Measurements from ENCODE around the gene BCAS1.

BCAS1 gene

DNA sequence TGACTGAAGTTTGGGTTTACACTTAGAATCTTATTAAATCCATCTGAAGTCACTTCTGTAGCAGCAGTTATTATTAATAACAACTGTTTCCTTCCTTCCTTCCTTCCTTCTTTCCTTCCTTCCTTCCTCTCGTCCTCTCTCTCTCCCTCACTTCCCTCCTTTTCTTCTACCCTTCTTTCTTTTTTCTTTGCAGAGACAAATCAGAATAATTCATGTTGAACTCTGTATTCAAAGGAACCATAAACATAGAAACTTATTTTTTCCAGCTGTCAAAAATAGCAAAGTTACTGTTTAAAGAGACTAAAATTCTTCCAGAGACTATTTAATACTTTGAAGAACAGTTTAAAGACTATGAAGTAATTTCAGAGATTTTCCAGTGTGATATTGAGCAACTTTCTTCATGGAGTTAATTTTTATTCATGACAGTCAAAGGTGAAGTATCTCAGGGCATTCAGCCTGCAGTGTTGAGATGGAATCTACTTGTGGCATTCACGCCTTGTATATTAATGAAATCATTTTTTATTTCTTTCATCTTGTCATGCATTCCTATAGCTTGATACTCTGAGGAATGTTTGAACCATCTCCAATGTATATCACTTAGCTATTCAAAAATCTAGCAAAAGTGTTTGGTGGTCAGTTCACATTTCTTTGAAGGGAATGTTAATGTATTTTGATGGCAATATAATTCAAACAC lies 109.7 kb downstream of the BCAS1 start:
- Histone ChIP-seq H3K27me3 (ENCODE audit: insufficient read depth, low read length) (no peaks in the 10 kb centered on the region), H3K4me1 (ENCODE audit: insufficient read depth, low read length) (peaks cover 12% of the 10 kb centered on the region), H3K9me3 (ENCODE audit: low read length) (no peaks in the 10 kb centered on the region), H3K36me3 (ENCODE audit: insufficient read depth, low read length) (no peaks in the 10 kb centered on the region), H2AFZ (ENCODE audit: low read depth, low read length) (no peak overlapping the region), H3K4me3 (ENCODE audit: low read length) (no peak overlapping the region)

DNA sequence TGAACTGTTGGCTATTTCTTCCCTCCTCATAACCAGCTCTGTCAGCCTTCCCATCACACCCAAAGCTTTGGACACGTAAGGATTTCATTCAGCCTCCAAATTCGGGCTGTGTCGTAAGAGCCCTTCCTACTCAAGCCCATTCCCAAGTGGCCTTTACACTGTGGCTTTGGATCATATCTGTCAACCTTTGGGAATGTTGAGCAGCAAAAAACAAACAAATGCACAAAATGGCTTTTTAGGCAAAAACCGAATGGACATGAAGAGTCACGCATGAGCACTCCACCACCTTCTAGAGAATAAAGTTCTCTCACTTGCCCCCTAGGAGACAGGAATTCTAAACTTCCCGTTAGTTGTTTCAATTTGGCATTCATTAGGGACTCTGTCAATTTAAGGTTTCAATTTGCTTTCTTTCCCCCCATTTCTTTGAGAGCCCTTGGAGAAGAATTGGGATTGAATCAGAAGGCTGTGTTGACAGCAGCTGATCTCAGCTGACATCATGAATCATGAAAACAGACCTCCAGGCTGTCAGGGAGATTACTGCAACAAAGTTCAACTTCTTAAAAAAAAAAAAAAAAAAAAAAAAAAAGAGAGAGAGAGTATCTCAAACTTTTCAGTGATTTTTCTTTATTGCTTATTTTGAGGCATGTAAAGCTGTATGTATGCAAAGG lies 110.3 kb downstream of the BCAS1 start:
- Histone ChIP-seq H3K27me3 (ENCODE audit: insufficient read depth, low read length) (no peaks in the 10 kb centered on the region), H3K4me3 (ENCODE audit: low read length) (no peak overlapping the region), H3K36me3 (ENCODE audit: insufficient read depth, low read length) (no peaks in the 10 kb centered on the region), H3K4me1 (ENCODE audit: insufficient read depth, low read length) (peaks cover 12% of the 10 kb centered on the region), H3K9me3 (ENCODE audit: low read length) (no peaks in the 10 kb centered on the region), H2AFZ (ENCODE audit: low read depth, low read length) (no peak overlapping the region)

DNA sequence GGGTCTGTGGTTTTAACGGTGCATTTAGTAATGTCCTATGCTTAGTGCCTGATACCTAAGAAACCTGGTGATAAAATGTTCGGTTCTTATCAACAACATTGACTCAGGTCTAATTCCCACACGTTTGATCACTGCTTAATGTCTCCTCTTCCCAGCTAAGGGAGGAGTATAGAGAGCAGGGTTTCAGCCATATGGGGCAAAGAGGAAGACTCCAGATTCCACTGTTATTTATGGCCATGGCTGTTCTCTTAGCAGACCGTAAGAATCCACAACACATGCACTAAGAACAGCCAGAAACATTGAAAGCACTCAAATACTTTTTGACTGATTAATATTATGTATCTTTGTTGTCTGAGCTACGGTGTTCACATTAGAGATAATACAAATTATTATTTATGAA lies 112.1 kb downstream of the BCAS1 start:
- Histone ChIP-seq H3K36me3 (ENCODE audit: insufficient read depth, low read length) (no peaks in the 10 kb centered on the region), H2AFZ (ENCODE audit: low read depth, low read length) (no peak overlapping the region), H3K9me3 (ENCODE audit: low read length) (no peaks in the 10 kb centered on the region), H3K4me1 (ENCODE audit: insufficient read depth, low read length) (peaks cover 12% of the 10 kb centered on the region), H3K4me3 (ENCODE audit: low read length) (no peak overlapping the region), H3K27me3 (ENCODE audit: insufficient read depth, low read length) (no peaks in the 10 kb centered on the region)

DNA sequence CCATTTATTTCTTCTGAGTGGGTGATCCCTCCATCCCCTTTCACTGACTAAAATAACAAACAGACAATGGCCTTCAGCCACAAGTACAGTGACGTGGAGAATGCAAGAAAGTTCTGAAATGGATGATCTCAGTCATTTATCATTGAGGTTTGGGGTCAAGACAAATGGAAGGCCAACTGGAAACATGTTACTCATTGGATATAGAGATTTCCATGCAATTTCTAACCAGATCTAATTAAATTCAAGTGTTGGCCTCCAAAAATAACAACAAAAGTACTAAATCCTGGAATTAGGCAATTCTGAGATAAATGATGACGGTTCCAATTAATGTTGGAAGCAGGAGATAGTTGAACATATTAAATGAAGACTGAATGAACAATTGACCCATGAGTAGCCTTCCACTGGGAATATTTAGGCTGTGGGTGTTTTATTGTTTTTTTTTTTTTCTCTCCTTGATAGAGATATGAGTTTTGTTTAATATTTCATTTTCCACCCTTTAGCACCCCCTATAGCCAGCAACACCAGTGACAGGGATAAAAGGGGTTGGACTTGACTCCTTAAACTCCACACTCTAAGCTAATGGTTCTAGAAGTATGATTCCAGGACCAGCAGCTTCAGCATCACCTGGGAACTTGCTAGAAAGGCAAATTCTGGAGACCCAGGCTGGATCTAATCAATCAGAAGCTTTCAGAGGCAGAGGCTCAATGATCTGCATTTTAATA lies 112.8 kb downstream of the BCAS1 start:
- Histone ChIP-seq H3K4me1 (ENCODE audit: insufficient read depth, low read length) (peaks cover 12% of the 10 kb centered on the region), H3K4me3 (ENCODE audit: low read length) (no peak overlapping the region), H3K27me3 (ENCODE audit: insufficient read depth, low read length) (no peaks in the 10 kb centered on the region), H2AFZ (ENCODE audit: low read depth, low read length) (no peak overlapping the region), H3K36me3 (ENCODE audit: insufficient read depth, low read length) (no peaks in the 10 kb centered on the region), H3K9me3 (ENCODE audit: low read length) (no peaks in the 10 kb centered on the region)

DNA sequence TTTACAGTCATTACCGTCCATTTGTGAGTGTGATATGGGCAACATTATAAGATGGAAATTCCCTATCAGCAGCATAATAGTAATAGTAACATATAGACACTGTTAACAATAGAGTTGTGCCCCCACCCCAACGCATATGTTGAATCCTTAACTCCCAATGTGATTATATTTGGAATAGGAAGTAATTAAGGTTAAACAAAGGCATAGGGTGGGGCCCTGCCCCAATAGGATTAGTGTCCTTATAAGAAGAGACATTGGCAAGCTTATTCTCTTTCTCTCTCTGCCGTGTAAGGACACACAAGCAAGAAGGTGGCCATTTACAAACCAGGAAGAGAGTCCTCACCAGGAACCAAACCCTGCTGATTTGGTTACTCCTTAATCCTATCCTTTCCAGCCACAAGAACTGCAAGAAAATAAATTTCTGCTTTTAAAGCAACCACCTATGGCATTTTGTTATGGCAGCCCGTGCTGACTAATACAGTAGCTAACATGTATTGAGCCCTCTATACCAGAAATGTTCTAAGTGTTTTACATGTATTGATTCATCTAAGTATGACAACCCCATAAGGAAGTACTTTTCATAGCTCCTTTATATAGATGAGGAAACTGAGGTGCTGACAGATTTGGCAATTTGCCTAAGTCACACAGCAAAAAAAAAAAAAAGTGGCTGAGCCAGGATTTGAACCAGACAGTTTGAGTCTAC lies 114.2 kb downstream of the BCAS1 start:
- H3K9me3 ChIP-seq (ENCODE audit: low read length) = peaks cover 2% of the 10 kb centered on the region
- no peaks in the 10 kb centered on the region for H3K27me3 ChIP-seq (ENCODE audit: insufficient read depth, low read length)
- H3K4me1 ChIP-seq (ENCODE audit: insufficient read depth, low read length) = peaks cover 12% of the 10 kb centered on the region
- H3K36me3 ChIP-seq (ENCODE audit: insufficient read depth, low read length) = no peaks in the 10 kb centered on the region
- no peak overlapping the region for H2AFZ ChIP-seq (ENCODE audit: low read depth, low read length)
- H3K4me3 ChIP-seq (ENCODE audit: low read length) = no peak overlapping the region

DNA sequence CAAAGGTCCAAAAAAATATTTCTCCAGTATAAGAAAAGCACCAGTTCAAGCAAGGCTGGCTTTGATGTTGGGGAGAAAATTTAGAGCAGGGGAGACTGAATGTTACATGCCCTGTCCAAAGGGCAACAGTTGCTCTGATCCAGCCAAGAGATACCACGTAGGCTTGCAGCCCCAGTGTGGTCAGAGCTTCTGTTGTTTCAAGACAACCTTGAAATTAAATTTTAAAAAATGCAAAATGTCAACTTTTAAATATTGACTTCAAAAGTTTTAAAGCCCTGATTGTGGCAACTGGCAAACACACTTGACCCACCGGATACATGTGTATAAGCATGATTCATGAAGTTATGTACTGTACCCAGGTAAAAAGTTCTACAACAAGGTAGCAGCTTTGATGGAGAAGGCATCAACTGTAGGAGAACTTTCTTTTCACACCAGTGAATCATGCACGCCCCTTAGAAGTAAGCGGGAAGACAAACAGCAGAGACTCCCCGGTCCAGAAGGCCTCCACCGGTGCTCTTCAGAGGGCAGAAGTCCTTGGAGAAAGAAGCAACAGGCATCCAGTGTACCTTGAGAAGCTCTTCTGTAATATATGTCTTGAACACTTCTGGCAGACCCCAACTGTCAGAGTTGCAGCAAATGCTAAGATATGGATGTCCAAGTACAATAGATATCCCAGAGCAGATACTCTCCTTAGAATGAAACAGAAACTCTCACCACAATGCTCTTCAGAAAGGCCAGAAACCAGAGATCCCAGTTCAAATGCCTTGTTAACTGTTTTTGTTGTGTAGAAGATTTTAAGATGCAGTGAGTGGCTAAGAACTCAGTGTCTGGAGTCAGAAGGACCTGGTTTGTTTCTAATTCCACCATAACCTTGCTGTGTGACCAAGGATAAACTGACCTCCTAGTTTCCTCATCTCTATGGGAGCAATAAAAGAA lies 115.4 kb downstream of the BCAS1 start:
- no peak overlapping the region for H2AFZ ChIP-seq (ENCODE audit: low read depth, low read length)
- H3K4me1 ChIP-seq (ENCODE audit: insufficient read depth, low read length) = peaks cover 2% of the 10 kb centered on the region
- peaks cover 2% of the 10 kb centered on the region for H3K9me3 ChIP-seq (ENCODE audit: low read length)
- no peaks in the 10 kb centered on the region for H3K36me3 ChIP-seq (ENCODE audit: insufficient read depth, low read length)
- no peak overlapping the region for H3K4me3 ChIP-seq (ENCODE audit: low read length)
- H3K27me3 ChIP-seq (ENCODE audit: insufficient read depth, low read length) = no peaks in the 10 kb centered on the region

DNA sequence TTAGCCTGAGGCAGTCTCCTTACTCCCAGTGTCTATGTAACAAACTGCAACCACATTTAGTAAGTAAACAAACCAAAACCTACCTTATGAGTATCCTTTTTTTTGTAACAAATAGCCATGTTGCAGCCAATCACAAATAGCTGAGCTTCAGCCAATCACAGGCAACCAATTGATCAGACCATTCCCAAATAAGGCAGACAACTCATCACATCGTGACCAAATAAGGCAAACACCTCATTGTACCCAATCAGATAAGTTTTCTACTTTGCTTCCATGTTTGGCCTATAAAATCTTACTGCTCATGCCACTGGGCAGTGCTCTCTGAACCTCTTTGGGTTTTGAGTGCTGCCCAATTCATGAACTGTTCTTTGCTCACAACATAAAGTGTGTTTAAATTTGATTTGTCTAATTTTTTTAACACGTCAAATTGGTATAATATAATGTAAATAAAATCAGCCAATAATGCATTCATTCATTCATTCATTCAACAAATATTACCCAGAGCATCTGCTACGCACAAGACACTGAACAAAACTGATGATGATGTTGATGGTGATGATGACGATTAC lies 117.8 kb downstream of the BCAS1 start:
- no peak overlapping the region for H2AFZ ChIP-seq (ENCODE audit: low read depth, low read length)
- no peaks in the 10 kb centered on the region for H3K36me3 ChIP-seq (ENCODE audit: insufficient read depth, low read length)
- no peaks in the 10 kb centered on the region for H3K27me3 ChIP-seq (ENCODE audit: insufficient read depth, low read length)

DNA sequence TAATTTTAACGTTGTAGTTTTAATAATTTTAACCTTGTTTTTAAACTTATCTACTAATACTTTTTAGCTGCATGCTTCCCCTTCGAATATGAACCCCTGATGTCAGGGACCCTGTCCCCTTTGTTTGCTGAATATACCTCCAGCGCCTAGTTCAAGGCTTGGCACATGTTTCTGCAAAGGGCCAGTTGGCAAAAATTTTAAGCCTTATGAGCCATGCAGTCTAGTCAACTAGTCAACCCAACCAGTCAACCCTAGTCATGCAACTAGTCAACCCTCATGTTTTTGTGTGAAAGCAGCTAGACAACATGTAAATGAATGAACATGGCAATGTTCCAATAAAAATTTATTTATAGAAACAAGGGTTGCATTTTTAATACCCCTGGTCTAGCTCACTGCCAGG lies 119.8 kb downstream of the BCAS1 start:
- H3K36me3 ChIP-seq (ENCODE audit: insufficient read depth, low read length) = no peaks in the 10 kb centered on the region
- H3K4me1 ChIP-seq (ENCODE audit: insufficient read depth, low read length) = peaks cover 3% of the 10 kb centered on the region
- H3K9me3 ChIP-seq (ENCODE audit: low read length) = peaks cover 2% of the 10 kb centered on the region
- H2AFZ ChIP-seq (ENCODE audit: low read depth, low read length) = no peak overlapping the region
- H3K4me3 ChIP-seq (ENCODE audit: low read length) = no peak overlapping the region
- no peaks in the 10 kb centered on the region for H3K27me3 ChIP-seq (ENCODE audit: insufficient read depth, low read length)

More for the DNA sequence above, 117.8 kb downstream of the BCAS1 start:
- H3K4me1 ChIP-seq (ENCODE audit: insufficient read depth, low read length) = peaks cover 3% of the 10 kb centered on the region
- peaks cover 2% of the 10 kb centered on the region for H3K9me3 ChIP-seq (ENCODE audit: low read length)
- no peak overlapping the region for H3K4me3 ChIP-seq (ENCODE audit: low read length)

DNA sequence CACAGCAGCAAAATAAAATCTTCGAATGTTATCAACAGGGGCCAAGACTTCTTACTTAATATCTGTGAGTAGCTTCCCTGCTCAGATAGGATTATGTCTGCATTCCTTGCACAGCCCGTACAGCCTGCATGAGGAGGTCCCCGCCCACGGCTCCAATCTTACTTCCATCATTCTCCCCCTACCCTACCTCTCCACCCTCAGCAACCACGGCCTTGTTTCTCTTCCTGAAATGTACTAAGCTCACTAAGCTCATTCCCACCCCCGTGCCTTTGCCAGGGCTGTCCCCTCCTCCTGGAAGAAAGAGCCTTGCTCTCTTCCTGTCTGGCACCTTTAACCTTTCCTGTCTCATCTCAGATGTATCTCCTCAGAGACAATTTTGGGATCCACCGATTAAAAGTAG lies 120.4 kb downstream of the BCAS1 start:
- Histone ChIP-seq H3K4me1 (ENCODE audit: insufficient read depth, low read length) (peaks cover 3% of the 10 kb centered on the region), H3K36me3 (ENCODE audit: insufficient read depth, low read length) (no peaks in the 10 kb centered on the region), H3K9me3 (ENCODE audit: low read length) (peaks cover 2% of the 10 kb centered on the region), H2AFZ (ENCODE audit: low read depth, low read length) (no peak overlapping the region), H3K27me3 (ENCODE audit: insufficient read depth, low read length) (no peaks in the 10 kb centered on the region), H3K4me3 (ENCODE audit: low read length) (no peak overlapping the region)

DNA sequence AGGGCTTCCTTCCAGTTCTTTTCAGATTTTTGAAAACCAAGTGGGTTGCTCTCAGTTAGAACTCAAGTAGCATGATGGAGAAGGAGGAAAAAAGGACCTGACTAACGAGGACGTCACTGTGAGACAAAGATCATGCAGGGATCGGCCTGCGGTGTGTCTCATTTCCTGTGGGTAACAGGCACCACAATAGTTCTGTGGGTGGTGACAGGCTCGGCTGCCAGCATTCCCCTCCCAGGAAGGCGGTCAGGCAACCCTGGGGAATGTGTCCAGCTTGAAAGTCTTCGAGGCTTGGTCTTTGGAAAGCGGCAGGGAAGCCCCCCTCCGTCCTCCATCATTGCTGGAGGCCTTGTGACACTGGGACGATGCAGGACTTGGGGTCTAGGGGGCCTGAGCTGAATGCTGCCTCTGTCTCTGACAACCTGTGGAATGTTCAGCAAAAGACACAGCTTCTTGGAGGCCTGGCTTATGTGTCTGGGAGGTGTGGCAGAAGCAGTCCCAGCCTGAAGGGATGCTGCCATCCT lies 121.0 kb downstream of the BCAS1 start:
- Histone ChIP-seq H3K36me3 (ENCODE audit: insufficient read depth, low read length) (no peaks in the 10 kb centered on the region), H3K4me1 (ENCODE audit: insufficient read depth, low read length) (peaks cover 3% of the 10 kb centered on the region), H3K27me3 (ENCODE audit: insufficient read depth, low read length) (no peaks in the 10 kb centered on the region), H3K4me3 (ENCODE audit: low read length) (no peak overlapping the region), H2AFZ (ENCODE audit: low read depth, low read length) (no peak overlapping the region), H3K9me3 (ENCODE audit: low read length) (peaks cover 2% of the 10 kb centered on the region)

DNA sequence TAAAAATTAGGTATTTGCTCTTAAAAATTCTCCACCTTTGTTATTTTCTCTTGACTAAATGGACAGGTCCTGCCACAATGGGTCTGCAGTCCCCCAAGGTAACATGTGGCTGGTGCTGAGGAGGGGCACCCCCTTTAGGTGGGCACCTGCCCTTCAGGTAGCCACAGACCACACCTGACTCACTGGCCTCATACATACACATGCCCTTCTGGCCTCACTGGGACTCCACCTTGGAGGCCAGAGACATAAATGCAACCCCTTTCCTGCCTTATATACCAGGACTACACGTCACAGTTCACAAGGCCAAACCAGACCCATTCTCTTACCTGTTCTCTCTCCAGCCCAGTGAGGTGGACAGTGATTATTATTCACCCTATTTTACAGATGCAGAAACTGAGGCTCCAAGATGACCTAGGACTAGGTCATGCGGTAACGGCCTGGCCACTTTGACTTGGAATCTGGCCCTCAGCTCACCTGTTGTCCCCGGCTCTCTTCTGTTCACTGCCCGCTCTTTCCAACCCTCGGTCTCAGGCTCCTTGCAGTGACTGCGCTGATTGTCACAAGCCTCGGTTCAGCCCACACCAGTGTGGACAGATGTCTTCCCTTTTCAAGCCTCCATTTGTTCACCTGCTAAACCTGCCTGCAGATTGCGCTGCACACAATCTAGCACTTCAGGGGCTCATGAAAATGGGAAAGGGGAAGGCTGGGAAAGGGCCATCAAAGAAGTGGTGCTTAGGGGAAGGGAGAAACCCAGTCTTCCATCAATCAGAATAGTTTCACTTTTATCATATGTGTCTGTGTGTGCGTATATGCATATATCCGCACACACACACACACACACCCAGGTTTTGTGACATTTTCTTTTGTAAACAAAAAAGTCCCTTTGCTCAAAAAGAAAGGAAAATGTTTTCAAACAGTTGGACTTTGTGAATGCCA lies 121.7 kb downstream of the BCAS1 start:
- H2AFZ ChIP-seq (ENCODE audit: low read depth, low read length) = no peak overlapping the region
- H3K36me3 ChIP-seq (ENCODE audit: insufficient read depth, low read length) = no peaks in the 10 kb centered on the region
- H3K4me1 ChIP-seq (ENCODE audit: insufficient read depth, low read length) = peaks cover 3% of the 10 kb centered on the region
- peaks cover 2% of the 10 kb centered on the region for H3K9me3 ChIP-seq (ENCODE audit: low read length)
- H3K27me3 ChIP-seq (ENCODE audit: insufficient read depth, low read length) = no peaks in the 10 kb centered on the region
- H3K4me3 ChIP-seq (ENCODE audit: low read length) = no peak overlapping the region
